PFSK-1 (cell line): ENCODE data around the gene ATP7B.

Source experiments
- FOXP2 ChIP-seq: optimal IDR thresholded peaks from 2 replicates; pipeline ENCODE3; 2011; ENCODE audit warnings: borderline replicate concordance, control low read depth, inconsistent platforms; ENCODE audit not compliant: insufficient read depth; ENCODE audit errors: extremely low read length, extremely low read depth
- POLR2AphosphoS5 ChIP-seq: IDR thresholded peaks from 2 replicates; pipeline ENCODE4 v1.6.1; 2012; ENCODE audit warnings: low read depth, mild to moderate bottlenecking, control low read depth, low read length, moderate library complexity
- SIN3A ChIP-seq: IDR thresholded peaks from 2 replicates; pipeline ENCODE4 v1.6.1; 2012; ENCODE audit warnings: mild to moderate bottlenecking, low read length, moderate library complexity, borderline replicate concordance; ENCODE audit not compliant: insufficient read depth
- TAF1 ChIP-seq: IDR thresholded peaks from 2 replicates; pipeline ENCODE4 v1.6.1; 2012; ENCODE audit warnings: low read length, control low read depth, borderline replicate concordance; ENCODE audit not compliant: insufficient read depth
- TF ChIP-seq, protein P1 (sequence below), 2 experiments: IDR thresholded peaks; 2 replicates each; pipeline versions ENCODE4 v1.6.1 to v1.8.0; 2011 to 2012; ENCODE audit warnings: low read depth in 2 of 2, low read length in 2 of 2, control low read depth in 1 of 2, inconsistent platforms in 1 of 2, mild to moderate bottlenecking in 1 of 2, moderate library complexity in 1 of 2; ENCODE audit not compliant: insufficient read depth in 1 of 2

Gene ATP7B

DNA sequence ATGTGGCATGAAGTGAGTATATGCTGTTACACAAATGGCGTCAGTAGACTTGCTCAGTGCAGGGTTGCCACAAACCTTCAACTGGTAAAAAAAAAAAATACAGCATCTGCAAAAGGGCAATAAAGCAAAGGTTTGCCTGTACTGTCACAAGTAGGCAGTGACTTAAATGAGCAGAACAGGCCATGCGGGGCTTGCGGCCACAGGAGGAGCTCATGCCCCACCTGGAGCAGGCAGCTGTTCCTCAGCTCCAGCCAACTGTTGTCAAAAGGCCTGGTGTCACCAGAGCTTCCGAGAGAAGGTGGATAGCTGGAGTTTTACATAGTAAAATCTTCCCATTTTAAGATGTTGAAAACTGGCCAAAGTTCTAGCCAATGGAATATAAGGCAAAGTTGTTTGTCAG, 7.7 kb downstream of the ATP7B start:
- TF ChIP-seq TAF1, result no peak
- TF ChIP-seq, protein P1, sequence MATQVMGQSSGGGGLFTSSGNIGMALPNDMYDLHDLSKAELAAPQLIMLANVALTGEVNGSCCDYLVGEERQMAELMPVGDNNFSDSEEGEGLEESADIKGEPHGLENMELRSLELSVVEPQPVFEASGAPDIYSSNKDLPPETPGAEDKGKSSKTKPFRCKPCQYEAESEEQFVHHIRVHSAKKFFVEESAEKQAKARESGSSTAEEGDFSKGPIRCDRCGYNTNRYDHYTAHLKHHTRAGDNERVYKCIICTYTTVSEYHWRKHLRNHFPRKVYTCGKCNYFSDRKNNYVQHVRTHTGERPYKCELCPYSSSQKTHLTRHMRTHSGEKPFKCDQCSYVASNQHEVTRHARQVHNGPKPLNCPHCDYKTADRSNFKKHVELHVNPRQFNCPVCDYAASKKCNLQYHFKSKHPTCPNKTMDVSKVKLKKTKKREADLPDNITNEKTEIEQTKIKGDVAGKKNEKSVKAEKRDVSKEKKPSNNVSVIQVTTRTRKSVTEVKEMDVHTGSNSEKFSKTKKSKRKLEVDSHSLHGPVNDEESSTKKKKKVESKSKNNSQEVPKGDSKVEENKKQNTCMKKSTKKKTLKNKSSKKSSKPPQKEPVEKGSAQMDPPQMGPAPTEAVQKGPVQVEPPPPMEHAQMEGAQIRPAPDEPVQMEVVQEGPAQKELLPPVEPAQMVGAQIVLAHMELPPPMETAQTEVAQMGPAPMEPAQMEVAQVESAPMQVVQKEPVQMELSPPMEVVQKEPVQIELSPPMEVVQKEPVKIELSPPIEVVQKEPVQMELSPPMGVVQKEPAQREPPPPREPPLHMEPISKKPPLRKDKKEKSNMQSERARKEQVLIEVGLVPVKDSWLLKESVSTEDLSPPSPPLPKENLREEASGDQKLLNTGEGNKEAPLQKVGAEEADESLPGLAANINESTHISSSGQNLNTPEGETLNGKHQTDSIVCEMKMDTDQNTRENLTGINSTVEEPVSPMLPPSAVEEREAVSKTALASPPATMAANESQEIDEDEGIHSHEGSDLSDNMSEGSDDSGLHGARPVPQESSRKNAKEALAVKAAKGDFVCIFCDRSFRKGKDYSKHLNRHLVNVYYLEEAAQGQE (IDR thresholded peaks at IDR 0.05; ENCODE audit: insufficient read depth in 1 of 2, low read depth in 2 of 2, low read length in 2 of 2), result no peak
- no peak for TF ChIP-seq POLR2AphosphoS5
- TF ChIP-seq FOXP2, result no peak
- no peak for TF ChIP-seq SIN3A

DNA sequence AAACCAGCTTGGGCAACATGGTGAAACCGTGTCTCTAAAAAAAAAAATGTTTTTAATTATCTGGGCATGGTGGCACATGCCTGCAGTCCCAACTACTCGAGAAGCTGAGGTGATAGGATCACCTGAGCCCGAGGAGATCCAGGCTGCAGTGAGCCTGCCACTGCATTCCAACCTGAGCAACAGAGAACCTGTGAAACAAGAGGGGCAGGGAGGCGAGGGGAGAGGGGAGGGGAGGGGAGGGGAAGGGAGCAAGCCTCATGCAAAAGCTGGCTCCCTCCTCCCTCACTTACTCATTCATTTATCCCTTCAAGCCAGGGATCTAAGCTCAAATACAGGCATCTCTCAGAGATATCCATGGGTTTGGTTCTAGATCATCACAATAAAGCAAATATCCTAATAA, 8.9 kb downstream of the ATP7B start:
- TF ChIP-seq FOXP2 (no peak), POLR2AphosphoS5 (no peak), TAF1 (no peak), SIN3A (no peak)
- TF ChIP-seq, protein P1 (IDR thresholded peaks at IDR 0.05; ENCODE audit: insufficient read depth in 1 of 2, low read depth in 2 of 2, low read length in 2 of 2), result no peak

DNA sequence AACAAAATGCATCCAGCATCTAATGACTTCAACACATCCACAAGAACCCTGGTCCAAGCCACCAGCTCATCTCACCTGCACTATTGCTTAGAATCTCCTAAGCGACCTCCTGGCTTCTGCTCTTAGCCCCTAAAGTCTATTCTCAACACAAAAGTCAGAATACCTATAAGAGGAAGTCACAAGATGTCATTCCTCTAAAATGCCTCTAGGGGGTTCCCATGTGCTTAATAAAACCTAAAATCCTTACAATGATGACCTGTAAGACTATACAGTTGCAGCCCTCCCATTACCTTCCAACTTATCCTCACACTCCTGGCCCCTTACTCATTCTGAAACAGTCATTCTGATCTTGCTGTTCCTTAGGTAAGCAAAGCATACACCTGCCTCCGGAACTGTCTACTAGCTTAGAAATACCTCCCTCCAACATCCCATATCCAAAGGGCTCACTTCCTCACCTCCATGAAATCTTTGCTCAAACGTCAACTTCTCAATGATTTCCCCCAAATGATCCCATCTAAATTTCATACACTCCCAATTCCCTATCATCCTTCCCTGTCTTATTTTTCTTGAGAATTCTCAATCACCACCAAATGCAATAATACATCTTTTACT, 10.0 kb downstream of the ATP7B start:
- TF ChIP-seq SIN3A (no peak), TAF1 (no peak), POLR2AphosphoS5 (no peak), FOXP2 (no peak)
- TF ChIP-seq, protein P1 (IDR thresholded peaks at IDR 0.05; ENCODE audit: insufficient read depth in 1 of 2, low read depth in 2 of 2, low read length in 2 of 2), result no peak

DNA sequence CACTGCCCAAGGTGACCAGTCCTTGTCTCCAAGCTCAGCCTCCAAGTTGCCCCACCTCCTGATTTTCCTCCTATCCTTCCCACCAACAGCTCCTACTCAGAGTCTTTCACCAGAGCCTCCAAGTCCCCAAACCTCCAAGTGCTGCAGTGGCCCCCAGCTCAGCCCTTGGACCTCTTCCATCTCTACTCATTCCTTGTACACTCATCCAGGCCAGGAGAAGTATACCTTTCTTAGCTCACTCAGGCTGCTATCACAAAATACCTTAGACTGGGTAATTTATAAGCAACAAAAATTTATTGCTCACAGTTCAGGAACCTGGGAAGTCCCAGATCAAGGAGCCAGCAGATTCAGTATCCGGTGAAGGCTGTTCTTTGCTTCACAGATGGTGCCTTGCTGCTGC, 11.3 kb downstream of the ATP7B start:
- no peak for TF ChIP-seq POLR2AphosphoS5
- no peak for TF ChIP-seq SIN3A
- TF ChIP-seq, protein P1 (IDR thresholded peaks at IDR 0.05; ENCODE audit: insufficient read depth in 1 of 2, low read depth in 2 of 2, low read length in 2 of 2), result no peak
- no peak for TF ChIP-seq FOXP2
- no peak for TF ChIP-seq TAF1

DNA sequence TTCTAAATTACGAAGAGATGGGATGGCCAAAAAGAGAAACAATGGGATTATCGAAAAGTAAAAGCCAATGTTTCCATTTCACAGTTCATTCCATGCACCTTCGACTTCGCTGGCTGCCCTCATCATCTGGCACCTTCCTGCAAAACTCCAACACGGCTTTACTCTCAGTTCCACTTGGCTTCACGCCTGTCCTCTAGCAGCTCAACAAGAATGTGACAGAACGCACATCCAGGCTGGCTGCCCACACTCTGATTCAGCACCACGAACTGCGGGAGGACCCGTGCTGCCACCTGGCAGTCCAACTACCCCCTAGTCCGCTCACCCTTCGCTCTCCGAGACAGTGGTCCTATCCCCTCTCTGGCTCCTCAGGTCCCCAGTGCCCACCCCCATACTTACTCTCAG, 11.7 kb downstream of the ATP7B start:
- no peak for TF ChIP-seq SIN3A
- no peak for TF ChIP-seq POLR2AphosphoS5
- TF ChIP-seq TAF1, result no peak
- no peak for TF ChIP-seq FOXP2
- TF ChIP-seq, protein P1 (IDR thresholded peaks at IDR 0.05; ENCODE audit: insufficient read depth in 1 of 2, low read depth in 2 of 2, low read length in 2 of 2), result no peak
